Sigmoid colon (tissue), 7 donors: ENCODE data around the gene DHRS3. TPM values are rescaled to one million over a fixed set of nuclear protein-coding genes. Genes with fewer than 3 reads are reported as not detected.

Experiments
- DNase-seq: peaks from one replicate; pipeline ENCODE4 v3.0.0-alpha.2; 2019
- H3K27ac ChIP-seq, 4 donors: fragments of 200-600 bp; sonication (generic); one replicate each; pipeline ENCODE4 v1.5.1; 2016 to 2019; ENCODE audit warnings: mild to moderate bottlenecking in 1 of 4
- H3K27me3 ChIP-seq, 3 donors: fragments of 200-600 bp; sonication (generic); one replicate each; pipeline ENCODE4 v1.5.1; 2019; ENCODE audit warnings: mild to moderate bottlenecking in 1 of 3
- H3K36me3 ChIP-seq, 4 donors: fragments of 200-600 bp; sonication (generic); one replicate each; pipeline ENCODE4 v1.5.1; 2016 to 2019
- H3K4me1 ChIP-seq, 4 donors: fragments of 200-600 bp; sonication (generic); one replicate each; pipeline ENCODE4 v1.5.1; 2017 to 2019
- H3K4me3 ChIP-seq, 4 donors: fragments of 200-600 bp; sonication (generic); one replicate each; pipeline ENCODE4 v1.5.1; 2017 to 2019; ENCODE audit warnings: mild to moderate bottlenecking in 2 of 4, moderate library complexity in 1 of 4
- H3K9me3 ChIP-seq, 4 donors: fragments of 200-600 bp in 3 of 4; sonication (generic) in 3 of 4; one replicate each; pipeline versions ENCODE4 v1.5.1 to v1.6.1; 2013 to 2019
- CTCF ChIP-seq, 4 experiments: fragments of 450-650 bp in 3 of 4; fragments of 200-600 bp in 1 of 4; IDR thresholded peaks; one replicate each; pipeline ENCODE4 v1.5.1; 2016 to 2019; ENCODE audit warnings: antibody characterized with exemption in 4 of 4, mild to moderate bottlenecking in 3 of 4, moderate library complexity in 2 of 4
- EP300 ChIP-seq, 4 donors: sonication (generic); formaldehyde crosslinking; IDR thresholded peaks; one replicate each; pipeline ENCODE4 v1.6.1; 2017; ENCODE audit warnings: antibody characterized with exemption in 4 of 4
- POLR2A ChIP-seq, 2 donors: fragments of 450-650 bp; IDR thresholded peaks; one replicate each; pipeline ENCODE4 v1.6.1; 2016; ENCODE audit warnings: antibody characterized with exemption in 2 of 2, mild to moderate bottlenecking in 2 of 2, moderate library complexity in 2 of 2
- POLR2AphosphoS5 ChIP-seq, 4 donors: sonication (generic); formaldehyde crosslinking; IDR thresholded peaks; one replicate each; pipeline ENCODE4 v1.6.1; 2017; ENCODE audit warnings: antibody characterized with exemption in 4 of 4
- WGBS, 2 donors: extraction: QIAGEN DNeasy Blood & Tissue Kit; methylation state at CpG; one replicate each; pipeline ENCODE4 v1.1.7; 2013; 5-methylcytosine and 5-hydroxymethylcytosine counted together
- intact Hi-C: fragments of 100-400 bp; cut with DNase I; formaldehyde crosslinking; loops from one replicate; pipeline ENCODE4 v1.15.1; 2023
- polyA plus RNA-seq, 3 donors: library from polyadenylated mRNA; stranded (reverse); fragments of 200-250 nt; gene quantifications; one replicate each; pipeline ENCODE4 v1.2.3, GENCODE V29; 2013
- total RNA-seq, 4 donors: library from RNA; depleted of rRNA; stranded (reverse); fragments of >200 nt; gene quantifications; one replicate each; pipeline ENCODE4 v1.1.0, GENCODE V29; 2016
- donor health status: healthy with polysubstance abuse.
- donor health status: Bipolar disorder and iron deficiency.
- donor health status: healthy.

DHRS3 gene
- total and polyA plus RNA-seq, 7 donors: 34.8 to 102 (median 47.9) TPM

- peak; percentile 88 for DNase-seq
- H3K27ac ChIP-seq: peak overlapping the region; percentile 90 to 99 (median 96)
- peaks cover 0 to 66% (median 53%) of the 10 kb centered on the region in 4 donors for H3K4me1 ChIP-seq
- 5 to 22% methylated on average over 17 of the region's 17 CpGs for WGBS, 2 donors
- peaks cover 0 to 9% (median under 1%) of the 10 kb centered on the region in 4 donors for H3K36me3 ChIP-seq
- TF ChIP-seq POLR2AphosphoS5 (IDR thresholded peaks at IDR 0.05) (peak in 3 of 4 donors; percentile 30 to 69 (median 60)), CTCF (IDR thresholded peaks at IDR 0.05) (no peak), POLR2A (IDR thresholded peaks at IDR 0.05) (no peak), EP300 (IDR thresholded peaks at IDR 0.05) (no peak)
- H3K4me3 ChIP-seq: peak overlapping the region; percentile 70 to 92 (median 78)
- no peaks in the 10 kb centered on the region for H3K27me3 ChIP-seq
- no peaks in the 10 kb centered on the region for H3K9me3 ChIP-seq
- intact Hi-C loops: loop anchor here (5.0 kb wide), 2 partner anchors 154 to 169 kb away; no protein-coding TSS in a partner anchor
These were observed 1.9 kb downstream of the DHRS3 start for GRCh38 chr1:12615865-12616708.

GRCh38 chr1:12615159-12615864 lies 2.7 kb downstream of the DHRS3 start:
- H3K4me1 ChIP-seq: peaks cover 0 to 59% (median 45%) of the 10 kb centered on the region in 4 donors
- no peaks in the 10 kb centered on the region for H3K9me3 ChIP-seq
- H3K27me3 ChIP-seq: no peaks in the 10 kb centered on the region
- intact Hi-C loops: loop anchor here (5.0 kb wide), 2 partner anchors 153 to 168 kb away; no protein-coding TSS in a partner anchor
- 8 to 30% methylated on average over 12 of the region's 12 CpGs for WGBS, 2 donors
- no peak for TF ChIP-seq CTCF (IDR thresholded peaks at IDR 0.05)
- no peak for TF ChIP-seq POLR2AphosphoS5 (IDR thresholded peaks at IDR 0.05)
- TF ChIP-seq POLR2A (IDR thresholded peaks at IDR 0.05): no peak
- no peak for TF ChIP-seq EP300 (IDR thresholded peaks at IDR 0.05)
- peak overlapping the region; percentile 70 to 92 (median 78) for H3K4me3 ChIP-seq
- H3K36me3 ChIP-seq: peaks cover 0 to 16% (median 2%) of the 10 kb centered on the region in 4 donors
- DNase-seq: peak; percentile 68
- H3K27ac ChIP-seq: peak overlapping the region; percentile 90 to 99 (median 96)

- Histone ChIP-seq H3K27me3 (no peaks in the 10 kb centered on the region), H3K36me3 (peaks cover 0 to 16% (median 2%) of the 10 kb centered on the region in 4 donors), H3K9me3 (no peaks in the 10 kb centered on the region), H3K4me3 (peak overlapping the region; percentile 70 to 92 (median 78)), H3K27ac (peak overlapping the region; percentile 90 to 99 (median 96)), H3K4me1 (peaks cover 0 to 52% (median 38%) of the 10 kb centered on the region in 4 donors)
- intact Hi-C loops: loop anchor here (5.0 kb wide), 2 partner anchors 152 to 167 kb away; no protein-coding TSS in a partner anchor
- no peak for TF ChIP-seq CTCF (IDR thresholded peaks at IDR 0.05)
- no peak for TF ChIP-seq POLR2A (IDR thresholded peaks at IDR 0.05)
- no peak for TF ChIP-seq EP300 (IDR thresholded peaks at IDR 0.05)
- TF ChIP-seq POLR2AphosphoS5 (IDR thresholded peaks at IDR 0.05): no peak
- no peak for DNase-seq
- WGBS, 2 donors: 49 to 72% methylated on average over 7 of the region's 7 CpGs
These were observed 3.4 kb downstream of the DHRS3 start for GRCh38 chr1:12614402-12615158.

GRCh38 chr1:12613180-12613579 lies 4.8 kb downstream of the DHRS3 start:
- Histone ChIP-seq H3K4me1 (peaks cover 0 to 48% (median 29%) of the 10 kb centered on the region in 4 donors), H3K36me3 (peaks cover 0 to 16% (median 2%) of the 10 kb centered on the region in 4 donors), H3K27ac (peak overlapping the region in 3 of 4 donors; percentile 90 to 99 (median 96)), H3K27me3 (no peaks in the 10 kb centered on the region), H3K4me3 (no peak overlapping the region), H3K9me3 (no peaks in the 10 kb centered on the region)
- no peak for TF ChIP-seq POLR2A (IDR thresholded peaks at IDR 0.05)
- TF ChIP-seq CTCF (IDR thresholded peaks at IDR 0.05): no peak
- no peak for TF ChIP-seq POLR2AphosphoS5 (IDR thresholded peaks at IDR 0.05)
- no peak for TF ChIP-seq EP300 (IDR thresholded peaks at IDR 0.05)
- DNase-seq: no peak
- 85 to 89% methylated on average over 4 of the region's 4 CpGs for WGBS, 2 donors
- intact Hi-C loops: no loop called here
